ENCODE results near the gene C1RL.

Gene C1RL

DNA sequence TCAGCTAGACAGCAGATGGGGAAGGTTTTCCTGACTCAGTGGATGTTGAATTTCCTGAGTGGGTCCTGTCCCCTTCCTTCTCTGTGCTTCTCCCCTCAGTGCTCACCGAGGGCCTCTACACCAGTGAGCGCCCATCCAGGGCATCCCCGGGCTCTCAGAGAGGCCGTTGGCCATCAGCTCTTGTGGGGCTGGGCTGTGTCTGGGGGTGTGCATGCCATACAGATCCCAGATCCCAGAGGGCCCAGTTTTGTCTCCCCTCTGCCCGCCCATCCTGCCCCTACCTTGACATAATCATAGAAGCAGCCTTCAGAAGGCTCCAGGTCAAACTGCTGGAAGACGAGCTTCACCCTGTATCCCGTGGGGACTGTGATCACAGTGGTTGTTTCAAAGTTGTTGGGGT, 17.8 kb downstream of the C1RL start:
- no peak for DNase-seq

DNA sequence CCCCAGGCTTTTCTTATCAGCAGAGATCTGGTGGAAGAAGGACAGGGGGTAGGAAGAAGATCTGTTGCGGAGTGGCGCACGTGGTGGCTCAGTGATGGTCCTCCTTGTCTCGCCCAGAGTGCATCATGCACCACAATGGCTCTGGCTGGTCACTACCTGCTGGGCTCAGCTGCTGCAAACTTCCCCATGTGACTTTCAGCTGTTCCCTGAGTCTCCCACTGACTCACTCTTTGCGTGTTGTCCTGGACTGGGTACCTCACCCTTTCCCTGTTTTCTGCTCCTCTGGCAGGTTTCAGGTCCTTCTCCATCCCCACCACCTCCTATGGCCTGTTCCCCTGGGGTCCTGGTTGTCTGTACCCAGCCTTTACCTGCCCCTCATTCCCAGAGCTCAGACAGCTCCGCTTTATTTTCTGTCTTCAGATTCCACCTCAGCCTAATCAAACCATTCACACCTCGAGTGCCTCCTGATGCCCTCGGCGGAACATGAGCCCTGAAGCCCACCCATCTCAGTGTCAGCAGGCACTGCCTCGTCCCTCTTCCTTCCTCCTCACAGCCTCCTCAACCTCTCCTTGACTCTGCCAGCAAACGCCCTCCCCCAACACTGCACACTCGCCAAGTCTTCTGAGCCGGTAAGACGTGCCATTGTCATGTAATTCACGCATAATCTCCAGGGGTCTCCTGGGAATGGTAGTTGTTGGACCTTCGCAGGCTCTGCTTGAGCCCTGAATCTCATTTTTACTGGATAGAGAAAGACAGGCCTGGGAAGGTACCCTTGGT, 18.6 kb downstream of the C1RL start:
- DNase-seq: no peak

DNA sequence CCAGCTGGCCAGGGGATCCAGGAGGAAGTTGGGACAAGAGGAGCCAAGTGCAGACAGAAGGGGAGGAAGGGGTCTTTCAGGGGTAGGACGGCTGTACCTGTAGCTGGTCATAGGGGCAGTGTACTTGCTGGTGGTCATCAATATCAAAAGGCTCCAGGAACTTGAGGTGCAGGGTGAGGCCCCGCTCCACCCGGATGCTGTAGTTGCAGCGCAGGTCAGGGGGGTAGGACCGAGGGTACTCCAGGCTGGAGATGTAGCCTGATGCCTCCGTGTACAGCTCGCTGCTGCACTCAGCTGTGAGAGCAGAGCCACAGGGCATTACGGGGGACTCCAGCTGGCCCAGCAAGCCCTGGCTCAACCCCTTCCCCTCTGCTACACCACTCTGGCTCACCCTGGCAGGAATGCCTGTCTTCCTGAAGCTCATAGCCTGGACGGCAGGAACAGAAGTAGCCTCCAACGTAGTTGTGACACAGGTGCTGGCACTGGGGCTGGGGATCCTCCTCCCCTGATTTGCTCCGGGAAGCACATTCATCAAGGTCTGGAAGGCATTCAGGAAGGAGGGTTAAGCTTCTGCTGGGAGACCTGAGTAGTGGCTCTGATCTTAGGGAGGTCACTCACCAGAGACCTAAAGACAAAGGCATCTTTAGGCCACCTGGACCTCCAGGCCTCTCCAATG, 19.7 kb downstream of the C1RL start:
- no peak for DNase-seq

DNA sequence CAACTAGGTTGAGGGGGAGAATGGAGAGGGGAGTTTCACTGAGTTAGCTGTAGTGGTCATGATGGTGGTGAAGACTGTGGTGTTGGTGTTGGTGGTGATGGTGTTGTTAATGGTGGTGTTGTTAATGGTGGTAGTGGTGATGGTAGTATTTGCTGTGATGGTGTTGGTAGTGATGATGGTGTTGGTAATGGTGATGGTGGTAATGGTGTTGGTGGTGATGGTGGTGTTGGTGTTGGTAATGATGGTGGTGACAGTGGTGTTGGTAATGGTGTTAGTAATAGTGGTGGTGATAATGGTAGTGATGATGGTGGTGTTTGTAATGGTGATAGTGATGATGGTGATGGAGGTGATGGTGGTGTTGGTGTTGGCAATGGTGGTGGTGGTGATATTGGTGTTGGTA, 25.9 kb downstream of the C1RL start:
- DNase-seq: no peak

- DNase-seq: no peak
Measured at GRCh38 chr12:7081037-7081436, 28.0 kb downstream of the C1RL start.

DNA sequence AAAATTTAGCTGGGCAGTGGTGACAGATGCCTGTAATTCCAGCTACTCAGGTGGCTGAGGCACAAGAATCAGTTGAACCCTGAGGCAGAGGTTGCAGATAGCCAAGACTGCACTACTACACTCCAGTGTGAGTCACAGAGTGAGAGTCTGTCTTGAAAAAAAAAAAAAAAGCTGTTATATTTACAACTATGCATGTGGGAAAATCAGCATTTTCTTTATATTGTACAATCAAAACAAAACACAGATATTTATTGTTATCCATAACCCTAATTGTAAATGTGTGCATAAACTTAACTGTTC, 29.2 kb downstream of the C1RL start:
- no peak for DNase-seq

- DNase-seq: no peak
Measured at GRCh38 chr12:7078163-7078562, 30.9 kb downstream of the C1RL start.

DNA sequence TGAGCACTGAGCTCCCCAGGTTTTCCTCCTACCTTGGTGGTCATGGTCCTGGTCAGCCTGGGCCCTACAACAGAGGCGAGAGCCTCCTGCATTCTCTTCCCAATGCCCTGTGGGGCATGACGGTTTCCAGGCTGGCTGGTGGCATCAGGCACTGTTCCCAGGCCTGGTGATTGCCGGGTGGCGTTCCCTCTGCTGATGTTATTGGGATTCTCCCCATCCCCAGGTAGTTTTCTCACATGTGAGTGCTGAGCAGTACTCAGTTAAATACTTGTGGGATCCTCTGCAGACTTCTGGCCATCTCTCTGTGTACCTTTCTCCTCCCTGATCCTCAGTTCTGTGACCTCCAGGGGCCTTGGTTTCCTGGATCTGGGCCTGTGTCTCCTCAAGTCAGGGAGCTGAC, 32.5 kb downstream of the C1RL start:
- DNase-seq: no peak

DNA sequence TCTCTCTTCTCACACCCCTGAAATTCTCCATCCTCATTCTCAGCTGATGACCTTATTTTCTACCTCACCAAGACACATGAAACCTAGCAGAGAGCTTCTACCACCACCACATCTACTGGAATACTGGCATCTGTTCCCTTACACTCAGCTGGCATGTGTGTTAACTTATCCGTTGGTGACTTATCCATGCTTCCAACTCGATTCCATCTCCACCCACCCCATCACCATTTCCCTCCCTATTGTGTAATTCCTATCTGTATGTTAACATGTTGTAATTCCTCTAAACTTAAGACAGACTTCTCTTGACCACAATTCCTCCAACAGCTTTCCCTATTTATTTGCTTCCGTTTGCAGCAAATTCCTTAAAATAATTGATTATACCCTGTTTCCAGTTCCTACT, 33.1 kb downstream of the C1RL start:
- no peak for DNase-seq

GRCh38 chr12:7075518-7075917, 33.5 kb downstream of the C1RL start:
- no peak for DNase-seq

DNA sequence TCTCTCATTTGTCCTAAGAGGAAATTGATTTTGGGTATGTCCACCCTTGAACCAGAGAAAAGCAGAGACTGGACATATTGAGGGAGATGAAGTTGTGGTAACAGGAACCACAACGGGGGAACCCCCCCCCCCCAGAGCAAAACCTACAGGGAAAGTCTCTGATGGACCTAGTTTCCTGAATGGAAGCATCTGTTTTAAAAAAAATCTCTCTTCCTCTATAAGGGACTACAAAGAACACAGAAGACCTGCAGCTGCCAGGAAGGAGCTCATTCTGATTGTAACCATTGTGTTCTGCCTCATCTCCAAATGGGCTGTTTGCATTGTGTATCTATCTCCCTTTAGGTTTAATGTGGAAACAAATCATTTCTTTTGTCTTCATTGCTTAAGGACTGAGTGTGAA, 35.1 kb downstream of the C1RL start:
- DNase-seq: no peak

DNA sequence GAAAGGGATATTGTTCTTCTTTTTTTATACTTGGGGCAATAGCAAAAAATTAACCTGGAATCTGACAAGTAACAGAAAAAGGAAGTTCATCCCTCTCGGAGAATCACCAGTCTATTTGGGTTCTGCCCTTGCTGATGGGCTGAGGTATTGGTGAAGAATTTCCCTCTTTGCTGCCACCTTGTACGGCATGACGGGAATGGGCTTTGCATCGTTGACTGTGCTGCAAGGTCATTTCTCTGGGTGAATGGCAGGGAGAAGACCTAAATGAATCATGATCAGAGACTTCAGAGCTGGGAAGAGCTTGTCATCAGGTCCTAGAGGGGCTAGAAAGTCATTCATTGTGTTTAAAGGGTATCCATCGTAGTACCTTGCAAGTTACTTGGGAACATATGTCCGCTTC, 36.5 kb downstream of the C1RL start:
- DNase-seq: no peak

DNA sequence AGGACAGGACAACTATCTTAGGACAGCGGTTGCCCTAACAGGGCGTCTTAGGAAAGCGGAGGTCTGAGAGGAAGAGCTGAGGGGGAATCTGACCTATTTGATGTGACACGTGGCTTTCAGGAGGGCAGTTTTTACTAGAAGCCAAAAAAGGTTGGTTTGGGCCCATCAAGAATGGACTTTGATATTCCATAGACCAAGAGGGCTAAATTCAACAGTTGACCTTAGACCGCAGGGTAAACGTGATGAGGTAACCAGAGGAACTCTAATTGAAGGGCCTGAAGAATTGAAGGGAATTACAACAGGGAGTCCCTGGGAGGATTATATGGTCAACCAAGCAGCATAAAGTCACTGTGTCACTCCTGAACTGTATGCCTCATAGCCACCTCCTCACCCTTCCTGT, 37.0 kb downstream of the C1RL start:
- DNase-seq: no peak

- DNase-seq: no peak
Measured at GRCh38 chr12:7069386-7069785, 39.6 kb downstream of the C1RL start.

- DNase-seq: no peak
Measured at GRCh38 chr12:7068994-7069346, 40.0 kb downstream of the C1RL start.

DNA sequence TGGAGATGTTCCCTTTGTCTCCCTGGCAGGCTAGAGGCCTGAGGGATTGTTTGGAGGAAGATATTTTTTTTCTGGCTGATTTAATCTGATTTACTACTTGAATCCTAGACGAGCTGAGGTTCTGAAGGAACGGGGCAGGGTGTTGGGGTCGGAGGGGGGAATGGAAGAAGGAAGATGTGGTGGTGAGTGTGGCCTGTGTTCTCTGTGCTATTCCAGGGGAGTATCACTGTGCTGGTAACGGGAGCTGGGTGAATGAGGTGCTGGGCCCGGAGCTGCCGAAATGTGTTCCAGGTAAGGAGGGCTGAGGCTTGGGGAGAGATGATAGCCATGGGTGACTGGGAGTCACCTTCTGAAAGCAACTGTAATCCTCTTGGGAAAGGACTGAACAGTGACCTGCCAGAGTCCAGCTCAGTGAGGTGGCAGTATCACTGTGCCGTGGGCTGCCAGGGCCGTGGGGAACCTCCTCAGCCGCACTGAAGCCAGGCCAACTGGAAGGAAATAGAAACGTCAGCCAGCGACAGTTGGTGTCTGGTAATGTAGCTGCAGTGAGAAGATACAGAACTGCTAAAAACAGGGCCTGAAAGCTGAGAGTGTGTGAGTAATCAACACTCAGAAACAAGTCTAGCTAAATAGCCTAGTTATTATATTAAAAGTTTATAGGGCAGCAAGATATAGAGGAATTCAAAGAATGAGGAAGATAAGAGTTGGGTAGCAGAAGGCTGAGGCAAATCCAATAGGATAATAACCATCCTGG, 40.6 kb downstream of the C1RL start:
- DNase-seq: no peak

GRCh38 chr12:7067096-7067495, 41.9 kb downstream of the C1RL start:
- no peak for DNase-seq

DNA sequence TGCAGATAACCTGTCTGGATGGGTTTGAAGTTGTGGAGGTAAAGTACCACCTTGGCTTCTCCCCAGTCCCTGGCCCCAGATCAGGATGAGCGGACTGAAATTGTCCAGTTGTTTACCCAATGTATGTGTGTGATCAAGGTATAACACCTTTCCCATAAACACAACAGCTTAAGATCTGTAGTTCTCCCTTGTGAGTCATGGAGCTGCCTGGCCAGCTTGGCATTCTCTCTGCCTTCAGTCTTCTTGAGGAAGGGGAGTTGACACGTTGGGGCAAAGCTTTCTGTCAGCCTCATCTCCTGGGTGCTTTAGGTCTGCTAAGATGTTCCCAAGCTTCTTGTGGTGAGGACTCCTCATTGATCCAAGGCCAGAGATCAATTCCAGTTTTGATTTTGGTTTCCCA, 42.4 kb downstream of the C1RL start:
- DNase-seq: no peak

- no peak for DNase-seq
Measured at GRCh38 chr12:7065073-7065623, 43.9 kb downstream of the C1RL start.

DNA sequence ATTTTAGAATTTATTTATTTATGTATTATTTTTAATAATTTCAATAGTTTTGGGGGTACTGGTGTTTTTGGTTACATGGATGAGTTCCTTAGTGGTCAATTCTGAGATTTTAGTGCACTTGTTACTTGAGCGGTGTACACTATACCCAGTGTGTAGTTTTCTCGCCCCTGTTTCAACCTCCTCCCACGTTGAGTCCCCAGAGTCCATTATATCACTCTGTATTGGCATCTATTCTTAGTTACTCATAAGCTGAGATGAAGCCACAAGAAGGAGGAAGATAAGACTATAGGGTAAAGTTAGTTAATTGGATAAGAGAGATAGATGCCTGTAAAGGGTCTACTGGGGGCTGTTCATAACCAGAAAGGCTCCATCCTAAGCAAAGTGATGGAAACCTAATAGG, 44.5 kb downstream of the C1RL start:
- DNase-seq: no peak

GRCh38 chr12:7061596-7061995, 47.4 kb downstream of the C1RL start:
- no peak for DNase-seq

DNA sequence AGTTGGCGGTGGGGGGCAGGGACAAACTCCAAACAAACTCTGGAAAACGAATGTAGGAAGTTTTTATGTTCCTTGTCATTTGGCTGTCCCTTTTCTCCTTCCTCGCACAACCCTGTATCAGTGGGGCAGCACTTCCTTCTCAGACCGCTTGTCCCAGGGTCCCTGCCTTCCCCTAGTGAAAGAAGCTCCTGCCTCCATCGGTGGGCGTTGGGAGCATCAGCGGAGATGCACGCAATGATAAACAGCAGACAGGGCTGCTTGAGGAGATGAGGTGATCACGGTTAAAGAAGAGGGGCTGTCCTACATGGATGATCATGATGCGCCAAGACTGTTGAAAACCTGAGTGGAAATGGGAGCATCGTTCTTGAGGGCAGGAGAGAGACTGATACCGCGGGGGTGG, 47.9 kb downstream of the C1RL start:
- no peak for DNase-seq

- no peak for DNase-seq
Measured at GRCh38 chr12:7060353-7060954, 48.6 kb downstream of the C1RL start, which contains the start of gene C1S. Gene C1S, plus strand, starts transcription at chr12:7060718. Its CDS starts 1,195 bp downstream, at chr12:7061913.

DNA sequence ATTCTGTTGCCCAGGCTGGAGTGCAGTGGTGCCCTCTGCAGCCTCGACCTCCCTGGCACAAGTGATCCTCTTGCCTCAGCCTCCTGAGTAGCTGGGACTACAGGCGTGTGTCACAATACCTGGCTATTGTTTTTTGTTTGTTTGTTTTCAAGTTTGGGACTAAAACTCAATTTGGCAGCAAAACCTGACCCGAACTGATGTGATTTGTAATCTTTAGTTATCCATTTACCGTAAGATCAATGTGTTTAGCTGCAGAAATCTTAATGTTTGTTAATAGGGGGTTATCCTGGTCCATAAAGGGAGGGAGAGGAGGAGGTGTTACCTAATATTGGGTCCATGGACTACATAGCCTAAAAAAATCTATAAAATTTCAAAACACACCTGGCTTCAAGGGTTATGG, 49.2 kb downstream of the C1RL start:
- DNase-seq: no peak

Data from activated T-cell treated with anti-CD3 and anti-CD28 coated beads, Interleukin-2, amount 50 U/mL, for 1 hour (primary cell).